SK-N-MC (cell line): ENCODE results near the gene ADAMTS7.
"Not testable (repeated sequence)": the region's sequence is repeated elsewhere in the genome, so short reads cannot be mapped to it uniquely, and the experiment has no call there.

Source experiments
- EZH2 ChIP-seq: fragments of 200-600 bp; sonication (generic); IDR thresholded peaks from one replicate; pipeline ENCODE4 v1.6.1; 2017; ENCODE audit warnings: antibody characterized with exemption
- POLR2AphosphoS5 ChIP-seq: IDR thresholded peaks from 2 replicates; pipeline ENCODE4 v1.6.1; 2012; ENCODE audit warnings: mild to moderate bottlenecking, low read depth, low read length, borderline replicate concordance

DNA sequence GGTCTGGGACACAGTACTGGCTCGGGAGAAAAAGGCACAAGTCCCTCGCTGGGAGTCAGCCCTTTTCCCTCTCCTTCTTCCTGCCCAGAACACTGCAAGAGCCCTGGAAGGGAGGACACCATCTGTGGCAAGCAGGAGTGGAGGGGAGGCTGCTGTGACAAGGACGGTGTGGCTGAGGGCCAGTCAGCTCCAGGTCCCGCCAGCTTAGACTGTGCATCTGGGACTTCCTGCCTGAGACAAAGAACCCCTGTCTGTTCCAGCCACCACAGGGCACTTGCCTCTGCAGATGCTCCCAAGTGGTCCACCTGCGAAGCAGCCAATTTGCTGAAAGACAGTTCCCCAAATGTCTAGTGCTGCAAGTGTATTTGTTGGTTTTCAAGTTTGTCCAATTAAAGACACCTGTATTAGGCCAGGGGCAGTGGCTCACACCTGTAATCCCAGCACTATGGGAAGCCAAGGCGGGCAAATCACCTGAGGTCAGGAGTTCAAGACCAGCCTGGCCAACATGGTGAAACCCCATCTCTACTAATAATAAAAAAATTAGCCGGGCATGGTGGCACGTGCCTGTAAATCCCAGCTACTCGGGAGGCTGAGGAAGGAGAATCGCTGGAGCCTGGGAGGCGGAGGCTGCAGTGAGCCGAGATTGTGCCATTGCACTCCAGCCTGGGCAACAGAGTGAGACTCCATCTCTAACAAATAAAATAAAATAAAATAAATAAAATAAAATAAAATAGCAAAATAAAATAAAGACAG lies 41.6 kb downstream of the ADAMTS7 start:
- TF ChIP-seq EZH2, POLR2AphosphoS5: not testable (repeated sequence)
